ENCODE measurements around the gene MAP3K7CL.

Gene MAP3K7CL

GRCh38 chr21:29124645-29125044 lies 5.8 kb upstream of the MAP3K7CL start:
- ChIA-PET CTCF (no interaction called here), POLR2A (no interaction called here)
- no peak for DNase-seq (ENCODE audit: extremely low spot score)
- TF ChIP-seq LEF1 (IDR thresholded peaks at IDR 0.05; ENCODE audit: borderline replicate concordance), result no peak
- TF ChIP-seq FOXA1 (IDR thresholded peaks at IDR 0.05), result no peak
- no peak for TF ChIP-seq ARNT (IDR thresholded peaks at IDR 0.05)
- TF ChIP-seq FOXM1 (IDR thresholded peaks at IDR 0.05; ENCODE audit: borderline replicate concordance), result no peak

- ChIA-PET POLR2A (no interaction called here), CTCF (no interaction called here)
- TF ChIP-seq FOXK2 (IDR thresholded peaks at IDR 0.05), result no peak
- TF ChIP-seq TARDBP (IDR thresholded peaks at IDR 0.05), result no peak
- DNase-seq (ENCODE audit: extremely low spot score), result no peak
Measured at GRCh38 chr21:29125191-29125590, 5.3 kb upstream of the MAP3K7CL start.

GRCh38 chr21:29125979-29126378 lies 4.5 kb upstream of the MAP3K7CL start:
- CTCF ChIA-PET, result interaction anchor here (0.6 kb wide), 1 partner anchor 222 kb away, joined by 3 read pairs; no protein-coding TSS in a partner anchor
- TF ChIP-seq BHLHE40 (IDR thresholded peaks at IDR 0.05; ENCODE audit: borderline replicate concordance) (no peak), CTBP1 (IDR thresholded peaks at IDR 0.05; ENCODE audit: borderline replicate concordance) (no peak), NFRKB (IDR thresholded peaks at IDR 0.05) (no peak), ARNT (IDR thresholded peaks at IDR 0.05) (no peak), L3MBTL2 (conservative IDR thresholded peaks at IDR 0.05) (no peak)
- POLR2A ChIA-PET, result no interaction called here
- DNase-seq (ENCODE audit: extremely low spot score), result no peak

- ChIA-PET POLR2A (no interaction called here), CTCF (no interaction called here)
- TF ChIP-seq SP1 (IDR thresholded peaks at IDR 0.05), result no peak
- no peak for TF ChIP-seq LEF1 (IDR thresholded peaks at IDR 0.05; ENCODE audit: borderline replicate concordance)
- no peak for TF ChIP-seq FOXK2 (IDR thresholded peaks at IDR 0.05)
- TF ChIP-seq HDGF (IDR thresholded peaks at IDR 0.05; ENCODE audit: borderline replicate concordance), result no peak
- TF ChIP-seq FOXM1 (IDR thresholded peaks at IDR 0.05; ENCODE audit: borderline replicate concordance), result no peak
- no peak for TF ChIP-seq ZNF384 (IDR thresholded peaks at IDR 0.05)
- no peak for TF ChIP-seq L3MBTL2 (conservative IDR thresholded peaks at IDR 0.05)
- TF ChIP-seq ARNT (IDR thresholded peaks at IDR 0.05), result no peak
- DNase-seq (ENCODE audit: extremely low spot score), result no peak
Measured at GRCh38 chr21:29133241-29133640, 2.8 kb downstream of the MAP3K7CL start.

GRCh38 chr21:29133796-29134195 lies 3.4 kb downstream of the MAP3K7CL start:
- DNase-seq (ENCODE audit: extremely low spot score), result no peak
- POLR2A ChIA-PET, result no interaction called here
- CTCF ChIA-PET, result no interaction called here
- no peak for TF ChIP-seq SUZ12 (IDR thresholded peaks at IDR 0.05)
- no peak for TF ChIP-seq BHLHE40 (IDR thresholded peaks at IDR 0.05; ENCODE audit: borderline replicate concordance)
- TF ChIP-seq NFRKB (IDR thresholded peaks at IDR 0.05), result no peak
- no peak for TF ChIP-seq ARNT (IDR thresholded peaks at IDR 0.05)
- no peak for TF ChIP-seq CTBP1 (IDR thresholded peaks at IDR 0.05; ENCODE audit: borderline replicate concordance)
- no peak for TF ChIP-seq SP1 (IDR thresholded peaks at IDR 0.05)
- TF ChIP-seq FOXA1 (IDR thresholded peaks at IDR 0.05), result no peak
- TF ChIP-seq HDGF (IDR thresholded peaks at IDR 0.05; ENCODE audit: borderline replicate concordance), result no peak
- no peak for TF ChIP-seq ELF4 (IDR thresholded peaks at IDR 0.05)
- no peak for TF ChIP-seq PKNOX1 (IDR thresholded peaks at IDR 0.05)

GRCh38 chr21:29135481-29135880 lies 5.0 kb downstream of the MAP3K7CL start:
- TF ChIP-seq BHLHE40 (IDR thresholded peaks at IDR 0.05; ENCODE audit: borderline replicate concordance) (no peak), ARNT (IDR thresholded peaks at IDR 0.05) (no peak), FOXK2 (IDR thresholded peaks at IDR 0.05) (no peak), CTBP1 (IDR thresholded peaks at IDR 0.05; ENCODE audit: borderline replicate concordance) (no peak), ZNF384 (IDR thresholded peaks at IDR 0.05) (no peak), L3MBTL2 (conservative IDR thresholded peaks at IDR 0.05) (no peak), LEF1 (IDR thresholded peaks at IDR 0.05; ENCODE audit: borderline replicate concordance) (no peak), SUZ12 (IDR thresholded peaks at IDR 0.05) (no peak), NFRKB (IDR thresholded peaks at IDR 0.05) (no peak), FOXA1 (IDR thresholded peaks at IDR 0.05) (no peak), HDGF (IDR thresholded peaks at IDR 0.05; ENCODE audit: borderline replicate concordance) (no peak), TARDBP (IDR thresholded peaks at IDR 0.05) (no peak), FOXM1 (IDR thresholded peaks at IDR 0.05; ENCODE audit: borderline replicate concordance) (no peak), SP1 (IDR thresholded peaks at IDR 0.05) (no peak), ELF4 (IDR thresholded peaks at IDR 0.05) (no peak), PKNOX1 (IDR thresholded peaks at IDR 0.05) (no peak)
- DNase-seq (ENCODE audit: extremely low spot score), result no peak
- CTCF ChIA-PET, result no interaction called here
- POLR2A ChIA-PET, result no interaction called here

- DNase-seq (ENCODE audit: extremely low spot score), result no peak
- TF ChIP-seq LEF1 (IDR thresholded peaks at IDR 0.05; ENCODE audit: borderline replicate concordance), result no peak
- no peak for TF ChIP-seq FOXM1 (IDR thresholded peaks at IDR 0.05; ENCODE audit: borderline replicate concordance)
- TF ChIP-seq FOXA1 (IDR thresholded peaks at IDR 0.05), result no peak
- TF ChIP-seq TARDBP (IDR thresholded peaks at IDR 0.05), result no peak
- TF ChIP-seq ARNT (IDR thresholded peaks at IDR 0.05), result no peak
- TF ChIP-seq BHLHE40 (IDR thresholded peaks at IDR 0.05; ENCODE audit: borderline replicate concordance), result no peak
- TF ChIP-seq SUZ12 (IDR thresholded peaks at IDR 0.05), result no peak
- TF ChIP-seq ZNF384 (IDR thresholded peaks at IDR 0.05), result no peak
- no peak for TF ChIP-seq PKNOX1 (IDR thresholded peaks at IDR 0.05)
- TF ChIP-seq L3MBTL2 (conservative IDR thresholded peaks at IDR 0.05), result no peak
- no peak for TF ChIP-seq HDGF (IDR thresholded peaks at IDR 0.05; ENCODE audit: borderline replicate concordance)
- TF ChIP-seq ELF4 (IDR thresholded peaks at IDR 0.05), result no peak
- no peak for TF ChIP-seq FOXK2 (IDR thresholded peaks at IDR 0.05)
- TF ChIP-seq CTBP1 (IDR thresholded peaks at IDR 0.05; ENCODE audit: borderline replicate concordance), result no peak
- ChIA-PET POLR2A (no interaction called here), CTCF (no interaction called here)
Measured at GRCh38 chr21:29136033-29136432, 5.6 kb downstream of the MAP3K7CL start.

Data from HEK293T (cell line).